Adrenal gland (tissue), 12 donors: ENCODE measurements around the gene ACTR5. TPM values are rescaled to one million over a fixed set of nuclear protein-coding genes. Genes with fewer than 3 reads are reported as not detected.
A peak's percentile ranks its signal among the peaks of the same experiment; 100 is the strongest.

ENCODE experiments used
- DNase-seq, 7 donors: peaks; one replicate each; pipeline ENCODE4 v3.0.0-alpha.2; 2019 to 2020
- H3K27ac ChIP-seq, 5 donors: fragments of 200-600 bp; sonication (generic) in 4 of 5; 1 replicate in 3 of 5; 2 replicates in 2 of 5; pipeline versions ENCODE4 v1.5.1 to v1.8.0; 2016 to 2020; ENCODE audit warnings: mild to moderate bottlenecking in 1 of 5
- H3K27me3 ChIP-seq: fragments of 200-600 bp; 2 replicates; pipeline ENCODE4 v1.8.0; 2021
- H3K36me3 ChIP-seq, 2 donors: fragments of 200-600 bp; replicated peaks in 1 of 2; 1 replicate in 1 of 2; 2 replicates in 1 of 2; pipeline versions ENCODE4 v1.5.1 to v1.8.0; 2018 to 2022
- H3K4me1 ChIP-seq, 2 donors: fragments of 200-600 bp; replicated peaks in 1 of 2; 1 replicate in 1 of 2; 2 replicates in 1 of 2; pipeline versions ENCODE4 v1.5.1 to v1.8.0; 2018 to 2021
- H3K4me3 ChIP-seq, 4 donors: fragments of 200-600 bp; sonication (generic) in 3 of 4; one replicate each; pipeline ENCODE4 v1.5.1; 2016 to 2018
- H3K9me3 ChIP-seq, 3 donors: fragments of 200-600 bp; sonication (generic) in 1 of 3; replicated peaks in 1 of 3; 1 replicate in 2 of 3; 2 replicates in 1 of 3; pipeline versions ENCODE4 v1.5.1 to v1.8.0; 2016 to 2021
- POLR2A ChIP-seq, 2 donors: fragments of 450-650 bp; IDR thresholded peaks; one replicate each; pipeline ENCODE4 v1.6.1; 2017; ENCODE audit warnings: antibody characterized with exemption in 2 of 2, mild to moderate bottlenecking in 2 of 2, moderate library complexity in 1 of 2
- WGBS, 4 donors: extraction: QIAGEN DNeasy Blood & Tissue Kit in 2 of 4; methylation state at CpG; one replicate each; pipeline versions ENCODE4 v1.1.5 to v1.1.7; 2013 to 2017; 5-methylcytosine and 5-hydroxymethylcytosine counted together
- intact Hi-C, 2 donors: fragments of 100-400 bp; cut with DNase I; formaldehyde crosslinking; loops; one replicate each; pipeline versions ENCODE4 v1.14.1 to v1.15.0; 2022 to 2023
- polyA plus RNA-seq, 3 donors: library from polyadenylated mRNA; stranded (reverse); fragments of 200-250 nt in 2 of 3; fragments of 350-450 nt in 1 of 3; fragmentation: Illumina TruSeq in 1 of 3; extraction: RNeasy Lipid Tissue Mini Kit (QIAGEN cat#74804) in 1 of 3; gene quantifications; one replicate each; pipeline ENCODE4 v1.2.3, GENCODE V29; 2013 to 2014
- total RNA-seq, 9 donors: library from RNA; depleted of rRNA in 4 of 9; stranded (reverse); fragments of >200 nt in 4 of 9; fragments of 120-200 nt in 1 of 9; fragmentation: NEBNext Ultra II Directional in 1 of 9; extraction: Animal tissue kit (Norgen Biotek cat#: 25700) in 1 of 9; gene quantifications; one replicate each; pipeline versions ENCODE4 v1.1.0 to v1.2.4, GENCODE V29; 2013 to 2023
- TF ChIP-seq, protein P1 (sequence below), 6 experiments: fragments of 450-650 bp in 4 of 6; fragments of 200-600 bp in 2 of 6; sonication (generic) in 1 of 6; IDR thresholded peaks; 1 replicate in 5 of 6; 2 replicates in 1 of 6; pipeline versions ENCODE4 v1.5.1 to v1.8.0; 2016 to 2021; ENCODE audit warnings: antibody characterized with exemption in 6 of 6, mild to moderate bottlenecking in 2 of 6, moderate library complexity in 1 of 6
- donor health status: healthy with polysubstance abuse.
- donor health status: Bipolar disorder and iron deficiency.
- donor health status: DM: yes; HTN: yes; CAD: no.
- donor health status: DM: no; HTN: no; CAD: no.
- donor health status: DM: no; HTN: no; CAD: no.
- donor health status: DM: yes; HTN: yes; CAD: no.

Gene ACTR5
- total and polyA plus RNA-seq, 12 donors: 5.5 to 10.5 (median 6.8) TPM

DNA sequence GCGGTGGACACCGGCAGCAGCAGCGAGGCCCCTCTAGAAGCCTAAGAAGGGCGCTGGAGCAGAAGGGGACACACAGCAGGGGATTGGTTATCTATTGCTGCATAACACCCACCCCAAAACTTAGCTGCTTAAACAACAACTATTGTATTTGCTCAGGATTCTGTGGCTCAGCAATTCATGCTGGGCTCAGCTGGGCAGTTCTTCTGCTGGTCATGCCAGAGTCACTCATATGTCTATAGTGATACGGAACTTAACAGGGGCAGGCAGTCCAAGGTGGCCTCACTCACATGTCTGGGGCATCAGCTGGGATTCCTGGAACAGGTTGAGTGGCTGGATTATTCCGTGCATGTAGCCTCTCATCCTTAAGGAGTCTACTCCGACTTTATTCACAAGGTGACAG lies 39.6 kb downstream of the ACTR5 start:
- TF ChIP-seq POLR2A (IDR thresholded peaks at IDR 0.05): no peak
- TF ChIP-seq, protein P1, sequence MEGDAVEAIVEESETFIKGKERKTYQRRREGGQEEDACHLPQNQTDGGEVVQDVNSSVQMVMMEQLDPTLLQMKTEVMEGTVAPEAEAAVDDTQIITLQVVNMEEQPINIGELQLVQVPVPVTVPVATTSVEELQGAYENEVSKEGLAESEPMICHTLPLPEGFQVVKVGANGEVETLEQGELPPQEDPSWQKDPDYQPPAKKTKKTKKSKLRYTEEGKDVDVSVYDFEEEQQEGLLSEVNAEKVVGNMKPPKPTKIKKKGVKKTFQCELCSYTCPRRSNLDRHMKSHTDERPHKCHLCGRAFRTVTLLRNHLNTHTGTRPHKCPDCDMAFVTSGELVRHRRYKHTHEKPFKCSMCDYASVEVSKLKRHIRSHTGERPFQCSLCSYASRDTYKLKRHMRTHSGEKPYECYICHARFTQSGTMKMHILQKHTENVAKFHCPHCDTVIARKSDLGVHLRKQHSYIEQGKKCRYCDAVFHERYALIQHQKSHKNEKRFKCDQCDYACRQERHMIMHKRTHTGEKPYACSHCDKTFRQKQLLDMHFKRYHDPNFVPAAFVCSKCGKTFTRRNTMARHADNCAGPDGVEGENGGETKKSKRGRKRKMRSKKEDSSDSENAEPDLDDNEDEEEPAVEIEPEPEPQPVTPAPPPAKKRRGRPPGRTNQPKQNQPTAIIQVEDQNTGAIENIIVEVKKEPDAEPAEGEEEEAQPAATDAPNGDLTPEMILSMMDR (IDR thresholded peaks at IDR 0.05): no peak
- no peak overlapping the region for H3K4me3 ChIP-seq
- intact Hi-C loops: loop anchor here in 1 of 2 donors (5.0 kb wide), 1 partner anchor 141 kb away; no protein-coding TSS in a partner anchor

DNA sequence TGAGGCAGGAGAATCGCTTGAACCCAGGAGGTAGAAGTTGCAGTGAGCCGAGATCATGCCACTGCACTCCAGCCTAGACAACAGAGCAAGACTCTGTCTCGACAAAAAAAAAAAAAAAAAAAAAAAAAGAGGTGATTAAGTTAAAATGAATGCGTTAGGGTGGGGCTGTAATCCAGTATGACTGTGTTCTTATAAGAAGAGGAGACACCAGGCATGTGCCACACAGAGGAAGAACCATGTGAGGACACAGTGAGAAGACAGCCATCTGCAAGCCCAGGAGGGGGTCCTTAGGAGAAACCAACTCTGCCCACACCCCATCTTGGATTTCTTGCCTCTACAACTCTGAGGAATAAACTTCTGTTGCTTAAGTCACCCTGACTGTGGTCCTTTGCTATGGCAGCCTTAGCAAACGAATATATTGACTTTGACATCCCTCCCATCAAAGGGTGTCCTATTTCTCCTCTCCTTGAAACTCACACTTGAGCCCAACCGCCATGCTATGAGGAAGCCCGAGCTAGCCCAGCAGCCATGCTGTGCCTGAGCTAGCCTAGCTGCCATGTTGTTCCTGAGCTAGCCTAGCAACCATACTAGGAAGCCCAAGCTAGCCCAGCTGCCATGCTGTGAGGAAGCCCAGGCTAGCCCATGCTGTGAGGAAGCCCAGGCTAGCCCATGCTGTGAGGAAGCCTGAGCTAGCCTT lies 41.4 kb downstream of the ACTR5 start:
- no peaks in the 10 kb centered on the region for H3K36me3 ChIP-seq
- no peak overlapping the region for H3K4me3 ChIP-seq
- no peaks in the 10 kb centered on the region for H3K27me3 ChIP-seq
- H3K27ac ChIP-seq: no peak overlapping the region
- no peak for DNase-seq
- no peaks in the 10 kb centered on the region for H3K9me3 ChIP-seq
- 83 to 87% (median 85%) methylated on average over 6 to 7 of the region's 7 CpGs for WGBS, 4 donors
- TF ChIP-seq, protein P1 (IDR thresholded peaks at IDR 0.05): no peak
- no peak for TF ChIP-seq POLR2A (IDR thresholded peaks at IDR 0.05)
- intact Hi-C loops: loop anchor here in 1 of 2 donors (5.0 kb wide), 1 partner anchor 142 kb away; no protein-coding TSS in a partner anchor
- H3K4me1 ChIP-seq: no peaks in the 10 kb centered on the region

More for the DNA sequence above, 39.6 kb downstream of the ACTR5 start:
- no peaks in the 10 kb centered on the region for H3K9me3 ChIP-seq
- H3K27me3 ChIP-seq: no peaks in the 10 kb centered on the region
- H3K27ac ChIP-seq: no peak overlapping the region
- DNase-seq: no peak
- H3K4me1 ChIP-seq: no peaks in the 10 kb centered on the region
- H3K36me3 ChIP-seq: no peaks in the 10 kb centered on the region
- 81 to 95% (median 86%) methylated on average over 6 to 7 of the region's 7 CpGs for WGBS, 4 donors

DNA sequence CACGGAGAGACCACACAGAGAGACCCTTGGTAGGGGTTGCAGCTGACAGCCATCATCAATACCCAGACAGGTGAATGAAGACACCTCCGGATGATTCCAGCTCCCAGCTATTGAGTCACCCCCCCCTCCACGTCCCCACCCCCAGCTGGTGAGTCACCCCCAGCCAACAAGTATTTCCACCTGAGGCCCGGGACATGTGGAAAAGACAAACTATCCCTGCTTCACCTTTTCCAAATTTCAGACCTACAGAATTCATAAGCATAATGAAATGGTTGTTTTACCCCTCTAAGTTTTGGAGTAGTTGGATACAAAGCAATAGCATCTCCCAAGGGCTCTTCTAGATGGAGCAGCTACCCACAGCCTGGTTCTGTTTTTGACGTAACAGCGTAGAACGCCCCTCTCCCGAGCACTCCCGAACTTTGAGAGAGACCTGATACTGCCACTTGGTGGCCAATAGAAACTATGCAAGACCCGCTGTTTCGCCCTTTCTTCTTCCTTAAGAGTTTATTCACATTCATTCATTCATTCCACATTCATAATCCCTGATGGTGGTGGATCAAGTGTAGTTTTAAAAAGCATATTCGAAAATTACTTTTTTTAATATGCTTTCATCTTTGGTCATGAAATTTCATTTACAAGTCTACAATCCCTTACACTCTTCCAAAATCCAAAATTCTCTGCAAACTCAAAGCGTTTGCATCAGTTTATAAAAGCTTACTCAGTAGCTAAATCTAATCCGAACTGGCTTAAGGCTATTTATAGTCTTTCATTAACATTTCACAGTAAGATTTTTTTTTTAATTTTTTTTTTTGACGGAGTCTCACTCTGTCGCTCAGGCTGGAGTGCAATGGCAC lies 42.2 kb downstream of the ACTR5 start:
- H3K4me1 ChIP-seq: no peaks in the 10 kb centered on the region
- intact Hi-C loops: no loop called here
- 39 to 49% (median 41%) methylated on average over 15 to 16 of the region's 16 CpGs for WGBS, 4 donors

DNA sequence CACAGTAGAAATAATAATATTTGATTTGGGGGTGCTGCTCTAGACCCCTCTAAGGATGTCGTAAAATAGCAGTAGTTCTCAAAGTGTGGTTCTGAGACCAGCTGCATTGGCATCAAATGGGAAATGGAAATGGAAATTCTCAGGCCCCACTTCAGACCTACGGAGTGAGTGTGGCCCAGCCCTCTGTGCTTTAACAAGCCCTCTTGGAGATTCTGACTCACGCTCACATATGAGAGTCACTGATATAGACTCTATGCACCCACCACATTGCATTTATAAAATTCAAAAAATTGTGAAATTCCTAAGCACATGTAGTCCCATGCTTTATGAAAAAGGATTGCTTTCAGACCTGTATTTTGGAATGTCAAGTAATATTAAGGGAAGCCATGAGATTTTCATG lies 43.0 kb downstream of the ACTR5 start:
- intact Hi-C loops: no loop called here
- H3K27me3 ChIP-seq: no peaks in the 10 kb centered on the region
- no peaks in the 10 kb centered on the region for H3K9me3 ChIP-seq
- 50 to 88% (median 79%) methylated on average over 3 of the region's 3 CpGs for WGBS, 4 donors
- H3K36me3 ChIP-seq: no peaks in the 10 kb centered on the region
- no peak overlapping the region for H3K27ac ChIP-seq
- DNase-seq: no peak
- no peaks in the 10 kb centered on the region for H3K4me1 ChIP-seq
- TF ChIP-seq, protein P1 (IDR thresholded peaks at IDR 0.05): no peak
- TF ChIP-seq POLR2A (IDR thresholded peaks at IDR 0.05): no peak
- no peak overlapping the region for H3K4me3 ChIP-seq

More for the DNA sequence above, 42.2 kb downstream of the ACTR5 start:
- Histone ChIP-seq H3K9me3 (no peaks in the 10 kb centered on the region), H3K27ac (no peak overlapping the region), H3K27me3 (no peaks in the 10 kb centered on the region), H3K36me3 (no peaks in the 10 kb centered on the region), H3K4me3 (no peak overlapping the region)
- no peak for TF ChIP-seq POLR2A (IDR thresholded peaks at IDR 0.05)
- TF ChIP-seq, protein P1 (IDR thresholded peaks at IDR 0.05): peak; percentile 40 to 73 (median 53)
- peak in 4 of 7 donors; percentile 25 to 61 (median 30) for DNase-seq
